ENCODE results near the gene ARID3C.
A peak's percentile ranks its signal among the peaks of the same experiment; 100 is the strongest.

ARID3C gene

GRCh38 chr9:34625186-34625486, 3.7 kb downstream of the ARID3C start:
- DNase-seq, result no peak

- DNase-seq, result no peak
Observed at GRCh38 chr9:34624475-34625185, 4.2 kb downstream of the ARID3C start.

GRCh38 chr9:34623374-34624235, 5.3 kb downstream of the ARID3C start:
- DNase-seq, result no peak

- peak; percentile 94 for DNase-seq
Observed at GRCh38 chr9:34620061-34620994, 8.5 kb downstream of the ARID3C start, which contains the start of gene DCTN3. Gene DCTN3 (minus strand): TSS chr9:34620495. CDS start chr9:34620464, 31 bp downstream.

GRCh38 chr9:34615132-34615531, 13.7 kb downstream of the ARID3C start:
- no peak for DNase-seq

- DNase-seq, result peak; percentile 80
Observed at GRCh38 chr9:34612788-34613390, 16.0 kb downstream of the ARID3C start.

GRCh38 chr9:34611811-34612787, 16.8 kb downstream of the ARID3C start, which contains the start of gene RPP25L:
Gene RPP25L (minus strand): TSS chr9:34612097. CDS start chr9:34611296, 801 bp downstream.
- peak; percentile 79 for DNase-seq

- no peak for DNase-seq
Observed at GRCh38 chr9:34611251-34611810, 17.5 kb downstream of the ARID3C start.

- no peak for DNase-seq
Observed at GRCh38 chr9:34610434-34611206, 18.2 kb downstream of the ARID3C start.

- DNase-seq, result no peak
Observed at GRCh38 chr9:34607331-34607730, 21.5 kb downstream of the ARID3C start.

GRCh38 chr9:34606905-34607304, 22.0 kb downstream of the ARID3C start:
- no peak for DNase-seq

- DNase-seq, result no peak
Observed at GRCh38 chr9:34606190-34606589, 22.7 kb downstream of the ARID3C start.

- peak; percentile 88 for DNase-seq
Observed at GRCh38 chr9:34603610-34604231, 25.1 kb downstream of the ARID3C start.

- no peak for DNase-seq
Observed at GRCh38 chr9:34601937-34602573, 26.8 kb downstream of the ARID3C start.

- no peak for DNase-seq
Observed at GRCh38 chr9:34600908-34601307, 28.0 kb downstream of the ARID3C start.

GRCh38 chr9:34599546-34599945, 29.3 kb downstream of the ARID3C start:
- DNase-seq, result no peak

- no peak for DNase-seq
Observed at GRCh38 chr9:34594177-34594576, 34.7 kb downstream of the ARID3C start.

- DNase-seq, result no peak
Observed at GRCh38 chr9:34592895-34593601, 35.8 kb downstream of the ARID3C start.

Data from stimulated activated CD4-positive, alpha-beta T cell treated with anti-CD3 and anti-CD28 coated beads, Interleukin-4, amount 100 ng/mL, for 24 hours (primary cell).